GM19455 (cell line): ENCODE measurements around the gene CNNM2.

ENCODE experiments used
- ATAC-seq: cut with Tn5 transposase; IDR thresholded peaks from one replicate; pipeline ENCODE4 v1.9.1; 2021; ENCODE audit not compliant: unreplicated experiment

Gene CNNM2

GRCh38 chr10:102917962-102918816, at the start of gene CNNM2:
CNNM2 (plus strand) TSS chr10:102918294; CDS start chr10:102918481, 187 bp downstream.
- peak; percentile 92 for ATAC-seq

- no peak for ATAC-seq
These were observed 49.2 kb upstream of the CNNM2 start for GRCh38 chr10:102868911-102869257.

GRCh38 chr10:102869258-102870198, 48.6 kb upstream of the CNNM2 start, which contains the start of gene AS3MT:
AS3MT (plus strand) TSS chr10:102869470; CDS start chr10:102869593, 123 bp downstream.
- no peak for ATAC-seq

- no peak for ATAC-seq
These were observed 47.9 kb upstream of the CNNM2 start for GRCh38 chr10:102870221-102870620.

- ATAC-seq = no peak
These were observed 45.9 kb upstream of the CNNM2 start for GRCh38 chr10:102872163-102872562.

- ATAC-seq = no peak
These were observed 41.3 kb upstream of the CNNM2 start for GRCh38 chr10:102876747-102877153.

GRCh38 chr10:102878629-102879028, 39.5 kb upstream of the CNNM2 start:
- ATAC-seq = no peak

- ATAC-seq = no peak
These were observed 37.8 kb upstream of the CNNM2 start for GRCh38 chr10:102880256-102880655.

- no peak for ATAC-seq
These were observed 30.0 kb upstream of the CNNM2 start for GRCh38 chr10:102888048-102888447.

GRCh38 chr10:102894466-102895213, 23.5 kb upstream of the CNNM2 start:
- no peak for ATAC-seq

- ATAC-seq = no peak
These were observed 18.1 kb upstream of the CNNM2 start for GRCh38 chr10:102900006-102900405.

- no peak for ATAC-seq
These were observed 13.7 kb upstream of the CNNM2 start for GRCh38 chr10:102904346-102904745.

- ATAC-seq = no peak
These were observed 11.6 kb upstream of the CNNM2 start for GRCh38 chr10:102906507-102906906.

GRCh38 chr10:102914781-102915180, 3.3 kb upstream of the CNNM2 start:
- no peak for ATAC-seq

- no peak for ATAC-seq
These were observed 1.9 kb upstream of the CNNM2 start for GRCh38 chr10:102916173-102916572.

- ATAC-seq = peak; percentile 46
These were observed 656 bp upstream of the CNNM2 start for GRCh38 chr10:102917314-102917961.

GRCh38 chr10:102918817-102919245, 737 bp downstream of the CNNM2 start:
- peak; percentile 1 for ATAC-seq

GRCh38 chr10:102919246-102919959, 1.3 kb downstream of the CNNM2 start:
- no peak for ATAC-seq

- no peak for ATAC-seq
These were observed 2.1 kb downstream of the CNNM2 start for GRCh38 chr10:102919992-102920739.
